ENCODE data around the gene XXYLT1.

Gene XXYLT1

GRCh38 chr3:195164573-195165264 is 106.2 kb downstream of the XXYLT1 start:
- DNase-seq: no peak

GRCh38 chr3:195163719-195164572 is 107.0 kb downstream of the XXYLT1 start:
- no peak for DNase-seq

- DNase-seq: no peak
Observed at GRCh38 chr3:195162816-195163215, 108.1 kb downstream of the XXYLT1 start.

- DNase-seq: no peak
Observed at GRCh38 chr3:195162033-195162669, 108.8 kb downstream of the XXYLT1 start.

- no peak for DNase-seq
Observed at GRCh38 chr3:195160908-195161434, 110.0 kb downstream of the XXYLT1 start.

- no peak for DNase-seq
Observed at GRCh38 chr3:195160257-195160898, 110.6 kb downstream of the XXYLT1 start.

GRCh38 chr3:195159814-195160165 is 111.2 kb downstream of the XXYLT1 start:
- DNase-seq: no peak

- DNase-seq: no peak
Observed at GRCh38 chr3:195159117-195159813, 111.7 kb downstream of the XXYLT1 start.

- no peak for DNase-seq
Observed at GRCh38 chr3:195156286-195156890, 114.6 kb downstream of the XXYLT1 start.

GRCh38 chr3:195155570-195156241 is 115.3 kb downstream of the XXYLT1 start:
- DNase-seq: no peak

- no peak for DNase-seq
Observed at GRCh38 chr3:195154793-195155535, 116.0 kb downstream of the XXYLT1 start.

GRCh38 chr3:195154111-195154791 is 116.7 kb downstream of the XXYLT1 start:
- no peak for DNase-seq

- no peak for DNase-seq
Observed at GRCh38 chr3:195153653-195154052, 117.3 kb downstream of the XXYLT1 start.

GRCh38 chr3:195153130-195153529 is 117.8 kb downstream of the XXYLT1 start:
- DNase-seq: no peak

- no peak for DNase-seq
Observed at GRCh38 chr3:195151866-195152541, 119.0 kb downstream of the XXYLT1 start.

- DNase-seq: no peak
Observed at GRCh38 chr3:195151402-195151801, 119.6 kb downstream of the XXYLT1 start.

GRCh38 chr3:195150181-195151118 is 120.5 kb downstream of the XXYLT1 start:
- DNase-seq: no peak
